ENCODE results near the gene ZNF101.

DNA sequence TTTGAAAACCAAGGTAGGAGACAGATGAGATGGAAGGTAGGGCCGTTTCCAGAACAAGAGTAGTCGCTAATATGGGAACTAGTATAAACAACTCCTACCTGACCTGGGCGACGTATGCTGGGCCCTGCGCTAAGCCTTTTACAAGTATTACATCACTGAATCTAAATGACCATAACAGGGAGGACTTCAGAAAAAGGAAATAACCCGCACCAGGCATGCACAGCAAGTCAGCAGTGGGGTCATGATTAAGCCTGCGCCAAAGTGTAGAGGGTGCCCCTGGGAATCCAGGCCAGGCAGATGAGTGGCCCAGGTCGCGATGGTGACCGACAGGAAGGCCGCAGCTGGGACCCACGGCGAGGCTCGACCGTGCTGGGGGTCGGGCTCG is 5.8 kb upstream of the ZNF101 start:
- no peak for TF ChIP-seq RAD21 (IDR thresholded peaks at IDR 0.05; ENCODE audit: low read depth)
- TF ChIP-seq, protein P1, sequence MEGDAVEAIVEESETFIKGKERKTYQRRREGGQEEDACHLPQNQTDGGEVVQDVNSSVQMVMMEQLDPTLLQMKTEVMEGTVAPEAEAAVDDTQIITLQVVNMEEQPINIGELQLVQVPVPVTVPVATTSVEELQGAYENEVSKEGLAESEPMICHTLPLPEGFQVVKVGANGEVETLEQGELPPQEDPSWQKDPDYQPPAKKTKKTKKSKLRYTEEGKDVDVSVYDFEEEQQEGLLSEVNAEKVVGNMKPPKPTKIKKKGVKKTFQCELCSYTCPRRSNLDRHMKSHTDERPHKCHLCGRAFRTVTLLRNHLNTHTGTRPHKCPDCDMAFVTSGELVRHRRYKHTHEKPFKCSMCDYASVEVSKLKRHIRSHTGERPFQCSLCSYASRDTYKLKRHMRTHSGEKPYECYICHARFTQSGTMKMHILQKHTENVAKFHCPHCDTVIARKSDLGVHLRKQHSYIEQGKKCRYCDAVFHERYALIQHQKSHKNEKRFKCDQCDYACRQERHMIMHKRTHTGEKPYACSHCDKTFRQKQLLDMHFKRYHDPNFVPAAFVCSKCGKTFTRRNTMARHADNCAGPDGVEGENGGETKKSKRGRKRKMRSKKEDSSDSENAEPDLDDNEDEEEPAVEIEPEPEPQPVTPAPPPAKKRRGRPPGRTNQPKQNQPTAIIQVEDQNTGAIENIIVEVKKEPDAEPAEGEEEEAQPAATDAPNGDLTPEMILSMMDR (IDR thresholded peaks at IDR 0.05 in 2 of 3, conservative IDR thresholded peaks at IDR 0.05 in 1 of 3; ENCODE audit: borderline replicate concordance in 1 of 3, insufficient read depth in 1 of 3, low read depth in 2 of 3, low read length in 2 of 3) = no peak
- no peak for TF ChIP-seq EZH2 (IDR thresholded peaks at IDR 0.05)
- TF ChIP-seq, protein P2, sequence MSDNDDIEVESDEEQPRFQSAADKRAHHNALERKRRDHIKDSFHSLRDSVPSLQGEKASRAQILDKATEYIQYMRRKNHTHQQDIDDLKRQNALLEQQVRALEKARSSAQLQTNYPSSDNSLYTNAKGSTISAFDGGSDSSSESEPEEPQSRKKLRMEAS (IDR thresholded peaks at IDR 0.05) = no peak
- no peak for TF ChIP-seq POLR2AphosphoS5 (IDR thresholded peaks at IDR 0.05; ENCODE audit: low read depth, low read length)
- no peak for TF ChIP-seq POLR2A (IDR thresholded peaks at IDR 0.05; ENCODE audit: borderline replicate concordance, extremely low read depth, insufficient read depth, insufficient read length)
- no peak for TF ChIP-seq EZH2phosphoT487 (IDR thresholded peaks at IDR 0.05; ENCODE audit: borderline replicate concordance)
- no peak for TF ChIP-seq TCF7L2 (IDR thresholded peaks at IDR 0.05; ENCODE audit: borderline replicate concordance, extremely low read depth, insufficient read depth, insufficient read length)
- no peak for TF ChIP-seq SIN3A (IDR thresholded peaks at IDR 0.05; ENCODE audit: low read depth)
- TF ChIP-seq EGR1 (IDR thresholded peaks at IDR 0.05; ENCODE audit: low read depth) = no peak
- no peak for TF ChIP-seq ZNF274 (IDR thresholded peaks at IDR 0.05; ENCODE audit: low read depth, low read length)
- no peak for TF ChIP-seq JUND (IDR thresholded peaks at IDR 0.05)
